ENCODE results near the gene RETN.

The RETN gene

GRCh38 chr19:7668842-7669241 lies at the start of gene RETN:
TSS of gene RETN (plus strand) at chr19:7669049. CDS start at chr19:7669327, 278 bp downstream.
- DNase-seq (ENCODE audit: low read depth in 1 of 2, low spot score in 1 of 2), result no peak

GRCh38 chr19:7619671-7620441 lies 49.0 kb upstream of the RETN start:
- no peak for DNase-seq (ENCODE audit: low read depth in 1 of 2, low spot score in 1 of 2)

- no peak for DNase-seq (ENCODE audit: low read depth in 1 of 2, low spot score in 1 of 2)
Observed at GRCh38 chr19:7620442-7621412, 48.1 kb upstream of the RETN start.

DNA sequence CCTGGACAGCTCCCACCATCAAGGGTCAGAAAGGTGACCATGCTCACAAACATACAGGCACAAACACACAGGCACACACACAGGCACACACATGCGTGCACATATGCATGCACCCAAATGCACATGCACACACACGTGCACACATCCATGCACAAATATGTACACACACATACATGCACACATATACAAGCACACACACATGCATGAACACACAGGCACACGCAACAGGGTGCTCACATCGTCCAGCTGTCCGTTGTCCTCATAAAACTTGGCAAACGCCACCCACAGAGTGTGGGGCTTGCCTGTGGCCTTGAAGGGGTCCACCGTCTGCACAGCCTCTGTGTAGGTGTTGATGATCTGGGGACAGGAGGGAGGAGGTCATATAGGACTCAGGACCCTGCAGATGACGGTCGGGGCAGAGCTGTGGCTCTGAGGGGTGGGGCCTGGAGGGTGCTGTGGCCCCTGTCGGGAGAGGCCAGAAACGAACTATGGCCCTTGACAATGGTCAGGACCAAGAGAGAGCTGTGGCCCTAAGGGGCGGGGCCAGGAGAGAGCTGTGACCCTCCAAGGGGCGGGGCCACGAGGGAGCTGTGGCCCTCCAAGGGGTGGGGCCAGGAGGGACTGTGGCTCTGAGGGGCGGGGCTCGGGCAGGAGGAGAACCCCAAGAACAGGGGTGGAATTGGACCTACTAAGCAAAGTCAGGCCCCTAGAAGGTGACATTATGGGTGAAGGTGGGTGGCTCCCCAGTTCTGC lies 45.7 kb upstream of the RETN start:
- no peak for DNase-seq (ENCODE audit: low read depth in 1 of 2, low spot score in 1 of 2)

DNA sequence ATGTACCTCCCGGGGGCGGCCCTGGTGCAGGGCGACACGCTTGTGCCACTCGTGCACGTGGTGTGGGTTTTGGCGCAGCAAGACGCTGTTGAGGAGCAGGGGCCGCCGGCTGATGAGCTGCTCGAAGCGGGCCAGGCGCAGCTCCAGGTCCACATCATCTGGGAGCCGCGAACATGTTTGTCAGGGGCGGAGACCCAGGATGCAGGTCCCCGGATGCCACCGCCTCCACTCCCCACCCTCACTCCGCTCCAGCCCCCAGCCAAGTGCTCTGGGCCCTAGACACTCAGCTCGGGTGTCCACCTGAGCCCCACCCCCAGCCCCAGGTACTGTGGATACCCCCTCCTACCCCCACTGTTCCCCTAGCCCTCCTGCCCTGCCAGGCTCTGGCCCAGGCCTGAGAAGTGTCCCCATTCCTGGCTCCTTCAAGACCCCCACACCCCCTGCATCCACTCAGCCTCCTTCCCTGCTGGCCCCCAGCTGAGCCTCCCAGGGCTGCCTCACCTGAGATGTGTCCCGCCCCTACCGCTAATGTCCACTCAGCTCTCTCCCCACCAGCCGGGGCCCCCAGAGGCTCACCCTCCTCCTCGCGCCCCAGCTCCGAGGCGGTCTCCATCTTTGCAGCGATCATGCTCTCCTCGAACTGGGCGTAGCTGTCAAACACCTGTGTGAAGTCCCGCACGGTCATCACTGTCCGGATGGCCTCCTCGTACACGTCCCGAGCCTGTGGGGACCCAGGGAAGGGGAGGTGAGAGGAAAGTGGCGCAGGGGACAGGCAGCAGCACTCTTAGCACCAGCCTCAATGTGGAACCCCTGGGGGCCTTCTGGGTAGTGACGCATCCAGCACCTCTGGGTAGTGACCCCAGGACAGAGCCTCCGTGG lies 44.9 kb upstream of the RETN start:
- no peak for DNase-seq (ENCODE audit: low read depth in 1 of 2, low spot score in 1 of 2)

GRCh38 chr19:7624810-7625209 lies 44.0 kb upstream of the RETN start:
- no peak for DNase-seq (ENCODE audit: low read depth in 1 of 2, low spot score in 1 of 2)

DNA sequence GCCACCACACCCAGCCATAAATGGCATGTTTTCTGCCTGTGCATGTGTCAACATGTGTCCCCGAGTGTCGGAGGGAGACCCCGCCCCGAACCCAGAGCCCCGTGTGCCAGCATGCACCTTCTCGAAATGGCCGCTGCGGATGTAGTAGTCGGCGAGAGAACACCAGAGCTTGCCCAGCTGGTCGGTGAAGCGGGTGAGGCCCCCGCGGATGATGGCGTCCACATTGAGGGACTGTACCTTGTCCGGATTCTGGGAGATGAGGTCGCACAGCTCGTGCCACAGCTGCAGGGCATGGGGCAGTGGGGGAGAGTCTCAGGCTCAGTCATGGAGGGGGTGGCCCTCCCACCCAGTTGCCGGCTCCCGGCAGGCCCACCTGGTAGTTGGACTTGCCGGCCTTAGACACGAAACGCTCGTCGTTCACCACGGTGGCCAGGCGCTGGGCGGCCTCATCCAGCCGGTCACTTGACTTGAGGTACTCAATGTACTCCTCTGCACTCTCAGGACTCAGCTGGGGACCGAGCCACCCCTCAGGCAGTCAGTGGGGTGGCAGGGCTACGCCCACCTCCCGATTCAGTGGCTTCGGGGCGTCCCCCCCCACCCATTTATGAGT lies 43.0 kb upstream of the RETN start:
- DNase-seq (ENCODE audit: low read depth in 1 of 2, low spot score in 1 of 2), result no peak

DNA sequence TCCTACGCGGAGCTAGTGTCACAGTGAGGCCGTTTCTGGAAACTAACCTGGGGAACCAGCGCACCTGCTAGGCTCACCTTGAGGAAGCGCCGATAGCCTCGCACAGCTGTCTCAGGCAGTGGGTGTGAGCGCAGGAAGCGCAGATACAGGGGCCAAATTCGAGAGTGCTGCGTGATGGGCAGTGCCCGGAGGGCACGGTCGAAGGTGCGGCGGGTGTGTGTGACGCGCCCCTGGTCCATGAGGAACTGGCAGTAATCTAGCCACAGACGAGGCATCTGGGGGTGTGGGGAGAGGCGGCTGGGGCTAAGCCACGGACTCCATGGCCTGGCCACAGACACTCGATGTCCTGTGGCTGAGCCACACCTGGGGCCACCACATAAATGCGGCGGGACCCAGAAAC lies 41.7 kb upstream of the RETN start:
- no peak for DNase-seq (ENCODE audit: low read depth in 1 of 2, low spot score in 1 of 2)

DNA sequence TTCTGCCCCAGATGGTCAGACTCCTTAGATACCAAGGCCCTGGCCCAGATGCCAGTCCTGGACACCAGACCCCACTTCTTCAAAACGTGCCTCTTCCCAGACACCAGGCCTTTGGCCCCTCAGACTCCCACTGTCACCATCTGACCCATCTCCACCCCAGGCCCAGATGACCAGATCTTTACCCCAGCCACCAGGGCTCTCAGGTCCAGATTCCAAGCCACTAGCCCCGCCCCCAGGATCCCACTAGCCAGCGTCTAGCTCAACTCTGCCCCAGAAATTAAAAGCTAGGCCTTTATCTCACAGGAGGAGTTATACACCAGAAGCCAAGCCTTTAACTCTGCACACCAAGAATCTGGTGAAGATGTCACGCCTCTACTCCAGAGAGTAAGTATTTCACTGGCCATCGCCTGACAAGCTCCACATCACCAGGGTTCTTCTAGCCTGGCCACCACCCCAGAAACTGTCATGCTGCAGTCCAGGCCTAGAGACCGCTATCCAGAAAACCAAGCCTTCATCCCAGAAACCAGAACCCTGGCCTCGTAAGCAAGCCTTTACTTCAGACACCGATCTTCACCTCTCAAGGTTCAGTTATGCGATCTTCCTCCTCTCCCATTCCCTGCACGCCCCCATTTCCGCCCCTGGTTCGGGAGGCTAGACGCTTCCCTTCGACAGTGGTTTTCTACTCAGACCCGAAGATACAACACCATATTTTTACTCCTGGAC lies 40.1 kb upstream of the RETN start:
- no peak for DNase-seq (ENCODE audit: low read depth in 1 of 2, low spot score in 1 of 2)

- DNase-seq (ENCODE audit: low read depth in 1 of 2, low spot score in 1 of 2), result peak; percentile 81 to 89
Observed at GRCh38 chr19:7629347-7630054, 39.3 kb upstream of the RETN start, which contains the start of the genes PET100 and XAB2. TSS of gene PET100 (plus strand) at chr19:7629793. CDS start at chr19:7629834, 41 bp downstream. TSS of gene XAB2 (minus strand) at chr19:7629545. CDS start at chr19:7629527, 18 bp downstream.

GRCh38 chr19:7631577-7631976 lies 37.3 kb upstream of the RETN start:
- no peak for DNase-seq (ENCODE audit: low read depth in 1 of 2, low spot score in 1 of 2)

GRCh38 chr19:7632340-7633203 lies 36.3 kb upstream of the RETN start:
- no peak for DNase-seq (ENCODE audit: low read depth in 1 of 2, low spot score in 1 of 2)

DNA sequence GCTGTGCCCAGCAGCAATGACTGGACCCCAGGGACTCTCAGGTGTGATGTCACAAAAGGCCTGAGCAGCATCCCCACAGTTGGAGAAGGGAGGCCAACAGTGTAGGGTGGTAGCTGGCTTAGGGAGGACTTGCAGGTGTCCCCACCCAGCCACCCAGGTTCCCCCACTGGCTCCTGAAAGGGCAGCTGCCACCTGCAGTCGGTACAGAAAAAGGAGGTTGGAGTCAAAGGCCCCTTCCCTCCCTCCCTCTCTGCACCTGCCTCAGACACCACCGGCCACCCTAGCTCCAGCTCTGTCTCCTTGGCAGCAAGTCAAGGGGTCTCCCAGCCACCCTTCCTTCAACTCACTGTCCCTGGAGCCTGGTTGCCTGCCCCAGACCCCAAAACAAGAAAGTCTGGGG lies 35.2 kb upstream of the RETN start, which contains the start of gene PCP2:
PCP2 (minus strand) TSS at position 22 of the 400 bp plus-strand sequence. CDS start 262 bp downstream, outside the sequence.
- no peak for DNase-seq (ENCODE audit: low read depth in 1 of 2, low spot score in 1 of 2)

GRCh38 chr19:7635670-7636069 lies 33.2 kb upstream of the RETN start:
- DNase-seq (ENCODE audit: low read depth in 1 of 2, low spot score in 1 of 2), result no peak

- DNase-seq (ENCODE audit: low read depth in 1 of 2, low spot score in 1 of 2), result no peak
Observed at GRCh38 chr19:7636317-7636690, 32.5 kb upstream of the RETN start.

GRCh38 chr19:7636691-7637373 lies 32.0 kb upstream of the RETN start, which contains the start of gene STXBP2:
TSS of gene STXBP2 (plus strand) at chr19:7637110. CDS start at chr19:7637150, 40 bp downstream.
- peak; percentile 92 to 93 for DNase-seq (ENCODE audit: low read depth in 1 of 2, low spot score in 1 of 2)

Measured in stimulated activated CD4-positive, alpha-beta T cell treated with anti-CD3 and anti-CD28 coated beads, Interleukin-15, amount 100 ng/mL, for 1 hour (primary cell).